ENCODE measurements around the gene DMD.
"Not testable (repeated sequence)": the region's sequence is repeated elsewhere in the genome, so short reads cannot be mapped to it uniquely, and the experiment has no call there.

DMD gene

DNA sequence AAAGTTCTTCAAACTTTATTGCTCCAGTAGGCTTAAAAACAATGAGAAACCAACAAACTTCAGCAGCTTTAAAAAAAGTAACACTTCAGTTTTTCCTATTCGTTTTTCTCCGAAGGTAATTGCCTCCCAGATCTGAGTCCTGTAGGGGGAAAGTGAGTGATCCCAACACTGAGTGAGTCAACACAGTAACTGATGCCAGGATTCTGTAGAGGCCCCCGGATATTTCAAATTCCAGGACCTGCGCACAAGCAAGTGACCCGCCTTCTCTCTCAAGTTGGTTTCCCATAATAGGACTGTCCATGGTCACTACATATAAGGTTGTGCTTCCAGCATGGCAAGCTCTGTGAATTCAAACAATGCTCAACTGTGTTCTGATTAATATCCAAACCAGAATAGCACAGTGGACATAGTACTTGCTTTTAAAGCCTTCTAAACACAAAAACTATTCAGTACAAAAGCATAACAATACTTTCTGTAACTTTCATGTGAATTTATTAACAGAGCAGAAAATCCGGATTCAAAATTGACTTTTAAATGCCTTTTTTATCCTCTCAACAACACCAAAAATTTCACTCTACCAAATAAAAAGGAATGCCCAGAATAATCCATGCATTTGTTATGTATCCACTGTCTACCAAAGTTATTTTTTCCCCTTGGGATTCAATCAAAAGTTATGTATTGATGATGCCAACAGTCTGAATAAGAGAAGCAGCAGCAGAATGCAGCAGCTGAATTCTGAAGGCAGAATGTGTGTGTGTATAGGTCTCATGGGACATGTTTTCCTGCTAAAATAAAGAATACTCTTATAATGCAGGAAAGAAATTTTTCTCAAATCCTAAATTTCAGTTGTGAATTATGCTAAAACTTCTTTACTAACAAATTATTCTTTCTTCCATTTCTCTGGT lies at the start of gene DMD:
TSS of gene DMD (minus strand) at position 194 of the 905 bp plus-strand sequence. CDS start 237 bp downstream, outside the sequence.
- no peak for DNase-seq (ENCODE audit: low read depth)

- DNase-seq (ENCODE audit: low read depth) = no peak
These were observed 41.0 kb upstream of the DMD start for GRCh38 chrX:33252306-33252825.

DNA sequence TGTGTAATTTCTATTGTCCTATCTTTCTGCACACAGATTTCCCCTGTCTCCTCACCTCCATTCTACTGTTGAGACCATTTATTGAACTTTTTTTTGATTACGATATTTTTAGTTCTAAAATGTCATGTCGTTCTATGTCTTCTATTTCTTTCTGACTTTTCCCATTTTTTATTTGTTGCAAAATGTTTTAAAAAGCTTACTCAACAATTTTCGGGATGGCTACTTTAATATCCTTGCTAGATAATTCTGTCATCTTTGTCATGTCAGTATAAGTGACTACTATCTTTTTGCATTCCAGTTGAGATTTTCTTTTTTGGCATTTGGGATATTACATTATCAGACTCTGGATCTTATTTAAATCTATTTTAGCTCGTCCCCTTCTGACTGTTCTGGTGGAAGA lies 7.5 kb upstream of the DMD start:
- no peak for DNase-seq (ENCODE audit: low read depth)

- no peak for DNase-seq (ENCODE audit: low read depth)
These were observed 1.2 kb downstream of the DMD start for GRCh38 chrX:33210156-33210555.

DNA sequence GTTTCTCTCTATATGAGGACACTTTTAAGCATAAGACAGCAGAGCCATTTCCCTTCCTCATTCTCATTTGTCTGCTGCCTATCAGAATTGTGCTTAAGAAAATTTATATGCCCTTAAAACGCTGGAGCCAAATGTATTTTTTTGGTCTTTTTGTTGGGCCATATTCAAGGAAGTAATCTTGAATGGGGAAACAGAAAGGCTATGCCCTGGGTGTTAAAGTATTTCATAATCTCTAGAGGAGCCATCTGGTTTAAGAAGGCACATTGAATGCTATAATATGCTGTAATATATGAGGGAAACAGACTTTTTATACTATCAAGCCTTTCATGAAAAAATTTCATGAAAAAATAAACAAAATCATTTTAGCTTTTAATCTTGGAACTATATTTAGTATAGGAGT lies 4.3 kb downstream of the DMD start:
- no peak for DNase-seq (ENCODE audit: low read depth)

- no peak for DNase-seq (ENCODE audit: low read depth)
These were observed 6.0 kb downstream of the DMD start for GRCh38 chrX:33205321-33205720.

GRCh38 chrX:33204889-33205288 lies 6.5 kb downstream of the DMD start:
- no peak for DNase-seq (ENCODE audit: low read depth)

DNA sequence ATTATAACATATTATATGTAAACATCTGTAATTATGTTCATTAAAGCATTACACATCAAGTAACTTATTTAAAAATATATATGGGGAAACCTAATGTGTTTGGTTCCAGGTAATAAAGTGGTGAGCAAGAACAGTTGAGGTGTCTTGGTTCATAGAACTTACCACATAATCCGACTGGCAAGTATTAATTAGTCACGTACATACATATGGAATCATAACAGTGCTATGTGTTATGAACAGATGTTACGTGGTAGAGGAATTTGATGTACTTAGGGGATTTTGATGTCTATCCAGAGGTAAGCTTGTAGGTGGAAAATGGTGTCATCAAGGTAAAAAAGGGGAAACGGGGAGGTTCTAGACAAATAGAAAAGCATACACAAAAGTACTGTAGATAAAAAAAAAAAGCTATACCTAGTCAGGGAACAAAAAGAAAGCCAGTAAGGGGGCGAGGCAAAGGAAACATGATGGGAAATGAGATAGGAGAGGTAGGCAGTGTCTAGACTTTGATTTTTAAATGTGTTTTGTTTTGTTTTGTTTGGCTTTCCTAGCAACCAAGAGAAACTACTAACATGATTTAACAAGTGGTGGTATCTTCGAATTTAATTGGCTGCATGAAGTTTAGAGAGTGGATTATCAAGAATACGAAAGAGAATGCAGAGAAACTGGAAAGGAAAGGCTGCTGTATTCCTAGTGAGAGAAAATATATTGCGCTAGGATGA lies 12.6 kb downstream of the DMD start:
- no peak for DNase-seq (ENCODE audit: low read depth)

GRCh38 chrX:33195698-33196097 lies 15.7 kb downstream of the DMD start:
- no peak for DNase-seq (ENCODE audit: low read depth)

- DNase-seq (ENCODE audit: low read depth) = no peak
These were observed 16.4 kb downstream of the DMD start for GRCh38 chrX:33194876-33195433.

GRCh38 chrX:33194289-33194688 lies 17.1 kb downstream of the DMD start:
- DNase-seq (ENCODE audit: low read depth) = no peak

- DNase-seq (ENCODE audit: low read depth) = no peak
These were observed 21.3 kb downstream of the DMD start for GRCh38 chrX:33190016-33190415.

- no peak for DNase-seq (ENCODE audit: low read depth)
These were observed 22.5 kb downstream of the DMD start for GRCh38 chrX:33188881-33189280.

- DNase-seq (ENCODE audit: low read depth) = no peak
These were observed 23.1 kb downstream of the DMD start for GRCh38 chrX:33188286-33188685.

DNA sequence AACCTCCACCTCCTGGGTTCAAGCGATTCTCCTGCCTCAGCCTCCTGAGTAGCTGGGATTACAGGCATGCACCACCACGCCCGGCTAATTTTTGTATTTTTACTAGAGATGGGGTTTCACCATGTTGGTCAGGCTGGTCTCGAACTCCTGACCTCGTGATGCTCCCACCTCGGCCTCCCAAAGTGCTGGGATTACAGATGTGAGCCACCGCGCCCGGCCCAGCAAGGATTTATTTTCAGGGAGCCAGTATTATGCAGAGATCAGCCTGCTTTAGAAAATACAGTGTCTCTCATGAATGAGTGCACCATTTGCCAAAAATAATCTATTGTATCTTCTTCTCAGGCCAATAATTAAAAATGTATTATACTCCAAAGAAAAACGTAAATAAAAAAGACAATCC lies 26.5 kb downstream of the DMD start:
- DNase-seq (ENCODE audit: low read depth) = not testable (repeated sequence)

GRCh38 chrX:33183361-33183760 lies 28.0 kb downstream of the DMD start:
- no peak for DNase-seq (ENCODE audit: low read depth)

- DNase-seq (ENCODE audit: low read depth) = no peak
These were observed 32.7 kb downstream of the DMD start for GRCh38 chrX:33178690-33179089.

- DNase-seq (ENCODE audit: low read depth) = no peak
These were observed 33.1 kb downstream of the DMD start for GRCh38 chrX:33178218-33178617.

DNA sequence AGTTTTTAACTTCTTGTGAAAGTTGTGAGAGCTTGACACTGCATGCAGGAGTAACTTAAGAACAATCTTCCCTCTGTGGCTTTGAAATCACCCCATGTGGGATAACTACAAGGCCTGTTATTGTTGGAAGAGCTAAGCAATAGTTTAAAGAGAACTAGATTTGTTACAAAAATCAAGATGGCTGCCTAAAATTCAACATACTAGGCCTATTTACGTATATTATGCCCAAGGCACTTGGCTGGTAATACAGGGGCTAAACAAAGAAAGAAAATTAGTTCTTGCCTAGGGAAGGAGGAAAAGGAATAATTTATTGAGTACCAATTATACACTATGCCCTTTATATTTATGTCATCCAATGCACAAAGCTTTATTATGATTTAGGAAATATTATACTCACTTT lies 36.1 kb downstream of the DMD start:
- no peak for DNase-seq (ENCODE audit: low read depth)

GRCh38 chrX:33171041-33171440 lies 40.3 kb downstream of the DMD start:
- no peak for DNase-seq (ENCODE audit: low read depth)

DNA sequence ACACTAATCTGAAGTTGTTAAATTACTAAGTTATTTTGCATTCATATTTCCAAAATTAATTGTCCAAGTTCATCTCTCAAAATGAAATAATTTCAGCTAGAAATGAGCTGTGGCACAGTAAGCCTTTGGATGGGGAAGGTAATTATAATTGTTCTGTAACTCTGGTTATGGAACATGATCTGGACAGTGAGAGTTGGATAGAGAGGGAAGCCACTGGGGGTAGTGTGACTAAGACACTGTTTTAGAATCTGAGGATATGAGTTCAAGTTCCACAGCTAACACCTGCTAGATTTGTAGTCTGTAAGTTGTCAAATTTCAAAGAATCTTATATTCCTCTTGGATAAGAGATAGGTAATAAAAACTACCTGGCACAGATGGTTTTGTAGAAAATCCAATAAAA lies 49.5 kb downstream of the DMD start:
- no peak for DNase-seq (ENCODE audit: low read depth)

GRCh38 chrX:33160273-33160672 lies 51.1 kb downstream of the DMD start:
- DNase-seq (ENCODE audit: low read depth) = no peak

Measured in non-pigmented ciliary epithelial cell (primary cell).